ENCODE measurements around the gene LANCL1.
"Not testable (repeated sequence)": the region's sequence is repeated elsewhere in the genome, so short reads cannot be mapped to it uniquely, and the experiment has no call there.

Gene LANCL1

GRCh38 chr2:210452194-210452593 lies 24.4 kb downstream of the LANCL1 start:
- TF ChIP-seq CTCF (IDR thresholded peaks at IDR 0.05; ENCODE audit: control insufficient read depth, insufficient read depth, low read depth, low read length, missing control alignments) = no peak
- DNase-seq (ENCODE audit: low read depth) = no peak
- no peak overlapping the region for H3K4me3 ChIP-seq (ENCODE audit: control insufficient read depth, low read depth, low read length)

GRCh38 chr2:210450942-210451341 lies 25.6 kb downstream of the LANCL1 start:
- DNase-seq (ENCODE audit: low read depth); H3K4me3 ChIP-seq (ENCODE audit: control insufficient read depth, low read depth, low read length): not testable (repeated sequence)

GRCh38 chr2:210445732-210446131 lies 30.8 kb downstream of the LANCL1 start:
- DNase-seq (ENCODE audit: low read depth) = no peak
- no peak overlapping the region for H3K4me3 ChIP-seq (ENCODE audit: control insufficient read depth, low read depth, low read length)
- TF ChIP-seq CTCF (IDR thresholded peaks at IDR 0.05; ENCODE audit: control insufficient read depth, insufficient read depth, low read depth, low read length, missing control alignments) = no peak

GRCh38 chr2:210445116-210445707 lies 31.3 kb downstream of the LANCL1 start:
- TF ChIP-seq CTCF (IDR thresholded peaks at IDR 0.05; ENCODE audit: control insufficient read depth, insufficient read depth, low read depth, low read length, missing control alignments) = peak; percentile 42
- DNase-seq (ENCODE audit: low read depth) = no peak
- no peak overlapping the region for H3K4me3 ChIP-seq (ENCODE audit: control insufficient read depth, low read depth, low read length)

- H3K4me3 ChIP-seq (ENCODE audit: control insufficient read depth, low read depth, low read length) = no peak overlapping the region
- DNase-seq (ENCODE audit: low read depth) = no peak
- TF ChIP-seq CTCF (IDR thresholded peaks at IDR 0.05; ENCODE audit: control insufficient read depth, insufficient read depth, low read depth, low read length, missing control alignments) = no peak
These were observed 33.0 kb downstream of the LANCL1 start for GRCh38 chr2:210443527-210443926.

GRCh38 chr2:210442878-210443277 lies 33.7 kb downstream of the LANCL1 start:
- DNase-seq (ENCODE audit: low read depth) = no peak
- no peak overlapping the region for H3K4me3 ChIP-seq (ENCODE audit: control insufficient read depth, low read depth, low read length)
- TF ChIP-seq CTCF (IDR thresholded peaks at IDR 0.05; ENCODE audit: control insufficient read depth, insufficient read depth, low read depth, low read length, missing control alignments) = no peak

GRCh38 chr2:210442457-210442856 lies 34.1 kb downstream of the LANCL1 start:
- TF ChIP-seq CTCF (IDR thresholded peaks at IDR 0.05; ENCODE audit: control insufficient read depth, insufficient read depth, low read depth, low read length, missing control alignments) = no peak
- no peak overlapping the region for H3K4me3 ChIP-seq (ENCODE audit: control insufficient read depth, low read depth, low read length)
- DNase-seq (ENCODE audit: low read depth) = no peak
